Measurements from ENCODE around the gene DNM3.
A peak's percentile ranks its signal among the peaks of the same experiment; 100 is the strongest.

Gene DNM3

GRCh38 chr1:172344444-172344843 is 503.1 kb downstream of the DNM3 start:
- no peak overlapping the region for H3K27ac ChIP-seq (ENCODE audit: low read length)
- H3K9me3 ChIP-seq (replicated peaks; ENCODE audit: insufficient read depth, low read length), result no peaks in the 10 kb centered on the region
- no peaks in the 10 kb centered on the region for H3K79me2 ChIP-seq (ENCODE audit: low read length)
- H2AFZ ChIP-seq (ENCODE audit: low read length), result no peak overlapping the region
- DNase-seq, result no peak
- H3K9ac ChIP-seq (ENCODE audit: low read length), result no peak overlapping the region
- no peaks in the 10 kb centered on the region for H3K9me2 ChIP-seq (replicated peaks; ENCODE audit: insufficient read depth, low read length)
- H3K36me3 ChIP-seq (replicated peaks; ENCODE audit: insufficient read depth, low read length), result no peaks in the 10 kb centered on the region
- H3K27me3 ChIP-seq (replicated peaks; ENCODE audit: insufficient read depth, low read length), result peaks cover 22% of the 10 kb centered on the region
- no peak overlapping the region for H3K4me3 ChIP-seq (ENCODE audit: low read length)
- no peaks in the 10 kb centered on the region; the same call in 1 of the 2 replicates for H4K20me1 ChIP-seq (ENCODE audit: insufficient read depth, low read length)
- no peak overlapping the region for H3K4me2 ChIP-seq (ENCODE audit: low read depth, low read length)
- H3K4me1 ChIP-seq (ENCODE audit: low read length), result peaks cover 18% of the 10 kb centered on the region
- peaks cover 9% of the 10 kb centered on the region for H3F3A ChIP-seq (ENCODE audit: insufficient read depth, low read length)
- TF ChIP-seq EZH2phosphoT487 (IDR thresholded peaks at IDR 0.05; ENCODE audit: low read length) (no peak), CTCF (IDR thresholded peaks at IDR 0.05; ENCODE audit: low read length) (no peak), EZH2 (optimal IDR thresholded peaks at IDR 0.05; ENCODE audit: low read depth, low read length) (no peak)

GRCh38 chr1:172345077-172345476 is 503.8 kb downstream of the DNM3 start:
- Histone ChIP-seq H3K27me3 (replicated peaks; ENCODE audit: insufficient read depth, low read length) (peaks cover 22% of the 10 kb centered on the region), H3K9me3 (replicated peaks; ENCODE audit: insufficient read depth, low read length) (no peaks in the 10 kb centered on the region), H3K9me2 (replicated peaks; ENCODE audit: insufficient read depth, low read length) (no peaks in the 10 kb centered on the region), H2AFZ (ENCODE audit: low read length) (no peak overlapping the region), H3K4me3 (ENCODE audit: low read length) (no peak overlapping the region), H3K27ac (ENCODE audit: low read length) (no peak overlapping the region), H3F3A (ENCODE audit: insufficient read depth, low read length) (peaks cover 9% of the 10 kb centered on the region), H3K4me1 (ENCODE audit: low read length) (peaks cover 18% of the 10 kb centered on the region), H3K9ac (ENCODE audit: low read length) (no peak overlapping the region), H3K79me2 (ENCODE audit: low read length) (no peaks in the 10 kb centered on the region), H3K4me2 (ENCODE audit: low read depth, low read length) (peak overlapping the region; percentile 17; the same call in 1 of the 2 replicates), H3K36me3 (replicated peaks; ENCODE audit: insufficient read depth, low read length) (no peaks in the 10 kb centered on the region), H4K20me1 (ENCODE audit: insufficient read depth, low read length) (no peaks in the 10 kb centered on the region; the same call in 1 of the 2 replicates)
- DNase-seq, result peak; percentile 59
- TF ChIP-seq CTCF (IDR thresholded peaks at IDR 0.05; ENCODE audit: low read length) (no peak), EZH2phosphoT487 (IDR thresholded peaks at IDR 0.05; ENCODE audit: low read length) (no peak), EZH2 (optimal IDR thresholded peaks at IDR 0.05; ENCODE audit: low read depth, low read length) (no peak)

- H3K4me2 ChIP-seq (ENCODE audit: low read depth, low read length), result no peak overlapping the region
- TF ChIP-seq EZH2 (optimal IDR thresholded peaks at IDR 0.05; ENCODE audit: low read depth, low read length) (no peak), CTCF (IDR thresholded peaks at IDR 0.05; ENCODE audit: low read length) (no peak), EZH2phosphoT487 (IDR thresholded peaks at IDR 0.05; ENCODE audit: low read length) (no peak)
- no peaks in the 10 kb centered on the region; the same call in 1 of the 2 replicates for H4K20me1 ChIP-seq (ENCODE audit: insufficient read depth, low read length)
- no peak for DNase-seq
- no peaks in the 10 kb centered on the region for H3K9me2 ChIP-seq (replicated peaks; ENCODE audit: insufficient read depth, low read length)
- no peaks in the 10 kb centered on the region for H3K79me2 ChIP-seq (ENCODE audit: low read length)
- H3K4me3 ChIP-seq (ENCODE audit: low read length), result no peak overlapping the region
- H3K27ac ChIP-seq (ENCODE audit: low read length), result no peak overlapping the region
- H3K9me3 ChIP-seq (replicated peaks; ENCODE audit: insufficient read depth, low read length), result no peaks in the 10 kb centered on the region
- H2AFZ ChIP-seq (ENCODE audit: low read length), result no peak overlapping the region
- H3K9ac ChIP-seq (ENCODE audit: low read length), result no peak overlapping the region
- H3K4me1 ChIP-seq (ENCODE audit: low read length), result peaks cover 18% of the 10 kb centered on the region
- no peaks in the 10 kb centered on the region for H3K36me3 ChIP-seq (replicated peaks; ENCODE audit: insufficient read depth, low read length)
- H3F3A ChIP-seq (ENCODE audit: insufficient read depth, low read length), result peaks cover 9% of the 10 kb centered on the region
- peaks cover 28% of the 10 kb centered on the region for H3K27me3 ChIP-seq (replicated peaks; ENCODE audit: insufficient read depth, low read length)
Observed at GRCh38 chr1:172347416-172347815, 506.1 kb downstream of the DNM3 start.
